Left ventricle myocardium superior (tissue), 1 donor: ENCODE results near the gene DDX31. TPM values are rescaled to one million over a fixed set of nuclear protein-coding genes. Genes with fewer than 3 reads are reported as not detected.

Source experiments
- ATAC-seq: fragments of 200-7000 bp; cut with Tn5 transposase; one replicate; pipeline ENCODE4 v1.9.1; 2020; ENCODE audit warnings: mild to moderate bottlenecking, moderate library complexity
- DNase-seq: peaks from one replicate; pipeline ENCODE4 v3.0.0-alpha.2; 2020
- intact Hi-C: fragments of 100-400 bp; cut with micrococcal nuclease; formaldehyde crosslinking; loops from one replicate; pipeline ENCODE4 v1.11.0; 2022
- total RNA-seq: library from RNA; stranded (reverse); fragmentation: NEBNext Ultra II Directional; extraction: Animal tissue kit (Norgen Biotek cat#: 25700); gene quantifications from one replicate; pipeline ENCODE4 v1.2.1, GENCODE V29; 2021
- donor health status: DM: no; HTN: yes; CAD: no; lungs with severe emphysema.

Gene DDX31
- total RNA-seq, 1 donor from 2014 or later = 5.8 TPM

DNA sequence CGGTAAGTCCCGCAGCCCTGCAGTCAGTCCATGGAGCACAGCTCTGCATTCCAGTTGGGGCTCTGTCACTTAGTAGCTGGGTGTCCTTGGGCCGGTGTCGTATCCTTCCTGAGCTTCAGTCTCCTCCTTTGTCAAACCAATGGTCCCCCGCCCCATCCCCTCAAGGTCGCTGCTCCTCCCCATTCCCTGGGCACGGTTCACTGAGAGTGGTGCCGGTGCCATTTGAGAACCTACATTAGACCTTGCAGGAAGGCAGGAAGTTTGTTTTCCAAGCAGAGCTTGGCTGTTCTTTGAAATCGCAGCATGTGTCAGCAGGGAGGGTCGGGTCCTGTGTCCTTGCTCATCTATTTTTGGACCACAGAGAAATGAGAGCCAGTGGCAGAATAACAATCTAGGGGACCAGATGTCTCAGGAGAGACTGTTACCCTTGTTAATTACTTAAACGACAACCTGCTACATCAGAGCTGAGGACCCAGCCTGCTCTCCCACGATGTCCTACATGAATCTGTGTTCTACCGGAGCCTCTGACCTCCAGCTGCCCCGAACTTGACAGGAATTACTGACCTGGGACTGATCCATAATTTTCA is 109.1 kb downstream of the DDX31 start:
- peak; percentile 22 for DNase-seq
- intact Hi-C loops = loop anchor here (10.0 kb wide), 1 partner anchor 56 kb away; no protein-coding TSS in a partner anchor
- ATAC-seq = peak; percentile 43

DNA sequence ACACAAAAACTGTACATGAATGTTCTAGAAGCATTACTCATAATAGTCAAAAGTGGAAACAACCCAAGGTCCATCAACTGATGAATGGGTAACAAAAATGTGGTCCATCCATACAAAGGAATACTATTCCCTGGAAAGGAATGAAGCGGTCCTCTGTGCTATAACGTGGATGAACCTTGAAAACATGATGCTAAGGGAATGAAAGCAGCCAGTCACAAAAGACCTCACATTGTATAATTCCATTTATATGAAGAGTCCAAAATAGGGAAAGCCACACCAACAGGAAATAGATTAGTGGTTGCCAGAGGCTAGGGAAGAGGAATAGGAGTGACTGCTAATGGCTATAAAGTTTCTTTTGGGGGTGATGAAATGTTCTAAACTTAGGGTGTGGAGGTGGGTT is 110.1 kb downstream of the DDX31 start:
- ATAC-seq (no peak), DNase-seq (no peak)
- intact Hi-C loops = loop anchor here (10.0 kb wide), 1 partner anchor 55 kb away; no protein-coding TSS in a partner anchor

DNA sequence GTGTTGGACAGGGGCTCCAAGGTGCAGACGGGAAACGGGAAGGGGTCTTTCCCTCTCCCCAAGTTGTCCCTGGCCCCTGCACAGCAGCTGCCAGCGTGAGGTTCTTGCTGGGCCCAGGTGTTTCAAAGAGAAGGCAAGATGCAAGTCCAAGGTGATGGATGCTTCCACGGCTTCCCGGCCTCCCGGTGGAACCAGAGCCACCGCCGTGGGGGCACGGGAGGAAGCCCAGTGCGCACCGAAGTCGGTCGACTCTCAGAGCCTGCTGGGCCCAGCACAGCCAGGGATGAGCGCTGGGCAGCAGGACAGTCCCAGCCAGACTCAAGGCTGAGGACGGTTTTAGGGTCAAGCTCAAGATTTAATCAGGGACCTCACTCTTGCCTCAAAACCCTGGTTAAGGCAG is 112.6 kb downstream of the DDX31 start:
- intact Hi-C loops = no loop called here
- peak; percentile 26 for DNase-seq
- ATAC-seq = no peak

DNA sequence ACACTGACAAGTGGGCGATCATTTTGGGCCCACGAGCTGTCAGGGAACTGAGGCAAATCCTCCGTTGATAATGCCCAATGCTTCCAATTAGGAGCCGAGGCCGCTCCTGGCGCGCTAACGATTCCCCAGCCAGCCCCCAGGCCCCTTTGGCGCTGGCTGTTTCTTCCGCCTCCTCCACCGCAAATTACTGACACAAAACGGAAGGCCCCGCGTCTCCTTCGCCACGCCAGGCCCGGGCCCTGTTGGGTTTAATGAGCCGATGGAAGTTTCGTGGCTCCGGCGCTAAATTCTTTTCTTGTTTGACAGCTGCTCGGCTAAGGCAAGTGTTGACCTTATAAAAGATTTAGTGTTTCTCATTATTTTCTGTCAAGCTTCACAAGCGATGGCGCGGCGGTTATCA is 113.1 kb downstream of the DDX31 start:
- DNase-seq = peak; percentile 3
- ATAC-seq = no peak
- intact Hi-C loops = no loop called here

DNA sequence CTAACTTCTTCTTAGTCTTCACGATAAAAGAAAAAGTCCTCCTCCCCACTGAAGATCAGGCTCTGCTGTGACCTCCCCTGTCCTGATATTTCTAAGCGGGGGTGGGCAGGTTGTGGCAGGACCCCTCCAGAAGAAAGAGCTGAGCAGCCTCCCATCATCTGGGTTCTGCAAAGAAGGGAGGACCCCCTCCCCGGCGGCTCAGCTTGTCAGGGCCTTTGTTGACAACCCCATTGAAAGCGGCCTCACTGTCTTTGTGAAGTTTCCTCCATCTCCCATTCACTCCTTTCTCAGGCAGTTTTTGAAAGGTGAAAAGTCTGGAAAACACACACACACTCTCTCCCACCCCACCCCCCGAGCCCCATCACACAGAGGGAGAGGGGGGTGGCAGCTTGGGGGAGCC is 113.5 kb downstream of the DDX31 start:
- no peak for ATAC-seq
- intact Hi-C loops = no loop called here
- DNase-seq = no peak

DNA sequence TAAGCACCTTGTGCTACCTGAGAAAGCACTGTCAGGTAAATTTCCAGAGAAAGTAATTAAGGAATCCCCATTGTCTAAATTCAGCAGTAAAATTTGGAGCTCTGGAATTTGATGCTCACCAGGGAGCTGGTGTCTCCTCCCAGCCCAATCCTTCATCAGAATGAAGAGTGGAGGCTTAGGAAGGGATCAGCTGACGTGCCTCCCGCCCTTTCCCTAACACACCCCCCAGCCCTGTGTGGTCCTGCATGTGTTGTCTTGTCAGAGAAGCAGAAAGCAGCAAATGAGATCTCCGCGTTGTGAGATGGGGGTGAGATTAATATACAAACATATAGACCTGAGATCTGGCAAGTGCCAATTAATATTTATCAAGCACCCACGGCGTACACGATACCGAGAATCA is 114.3 kb downstream of the DDX31 start:
- intact Hi-C loops = no loop called here
- ATAC-seq (no peak), DNase-seq (no peak)

DNA sequence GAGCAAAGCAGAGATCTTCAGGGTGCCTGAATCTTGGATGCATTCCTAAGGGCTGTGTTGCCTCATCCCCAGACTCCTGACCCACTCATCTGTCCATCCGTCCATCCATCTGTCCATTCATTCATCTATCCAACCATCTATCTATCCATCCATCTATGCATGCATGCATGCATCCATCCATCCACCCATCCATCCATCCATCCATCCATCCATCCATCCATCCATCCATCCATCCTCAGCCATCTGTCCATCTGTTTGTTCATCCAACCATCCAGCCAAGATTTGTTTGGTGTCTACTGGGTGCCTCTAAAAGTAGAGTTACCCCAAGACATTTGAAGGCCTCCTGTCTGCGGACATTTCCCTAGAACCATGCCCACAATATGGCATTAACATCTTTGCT is 115.0 kb downstream of the DDX31 start:
- ATAC-seq = no peak
- intact Hi-C loops = no loop called here
- no peak for DNase-seq

DNA sequence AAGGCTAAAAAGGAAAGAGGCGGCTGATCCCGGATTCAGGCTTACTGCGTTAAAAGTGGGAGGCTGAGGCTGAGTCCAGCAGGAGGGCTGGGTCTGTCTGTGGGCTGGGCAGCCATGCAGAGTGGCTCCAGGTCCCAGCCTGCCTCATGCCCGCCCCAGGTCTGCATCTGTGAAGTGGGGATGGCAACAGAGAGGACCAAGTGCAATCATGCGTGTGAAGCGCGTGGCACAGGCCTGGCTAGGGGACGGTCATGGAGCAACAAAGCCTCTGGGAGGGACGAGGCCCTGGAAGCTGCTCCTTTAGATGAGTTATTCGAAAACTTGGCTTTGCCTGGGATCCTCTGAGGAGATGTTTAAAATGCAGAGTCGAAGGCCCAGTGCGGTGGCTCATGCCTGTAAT is 117.7 kb downstream of the DDX31 start:
- ATAC-seq = no peak
- intact Hi-C loops = no loop called here
- DNase-seq = no peak

DNA sequence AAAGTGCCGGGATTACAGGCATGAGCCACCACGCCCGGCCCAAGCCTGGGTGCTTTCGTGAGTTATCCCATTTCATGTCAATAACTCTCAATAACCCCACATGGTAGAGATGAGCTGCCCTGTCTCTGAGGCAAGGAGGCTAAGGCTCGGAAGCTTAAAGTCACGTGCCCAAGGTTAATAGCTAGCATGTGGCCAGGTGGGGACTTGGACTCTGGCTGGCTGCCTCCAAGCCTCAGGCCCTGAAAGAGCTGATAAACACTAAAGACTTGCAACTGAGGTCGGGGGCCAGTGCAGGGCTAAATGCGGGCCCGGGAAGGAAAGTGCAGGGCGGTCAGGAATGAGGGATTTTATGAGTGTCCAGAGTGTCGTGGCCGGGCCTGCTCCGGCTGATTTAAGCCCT is 118.2 kb downstream of the DDX31 start:
- ATAC-seq (no peak), DNase-seq (no peak)
- intact Hi-C loops = no loop called here

DNA sequence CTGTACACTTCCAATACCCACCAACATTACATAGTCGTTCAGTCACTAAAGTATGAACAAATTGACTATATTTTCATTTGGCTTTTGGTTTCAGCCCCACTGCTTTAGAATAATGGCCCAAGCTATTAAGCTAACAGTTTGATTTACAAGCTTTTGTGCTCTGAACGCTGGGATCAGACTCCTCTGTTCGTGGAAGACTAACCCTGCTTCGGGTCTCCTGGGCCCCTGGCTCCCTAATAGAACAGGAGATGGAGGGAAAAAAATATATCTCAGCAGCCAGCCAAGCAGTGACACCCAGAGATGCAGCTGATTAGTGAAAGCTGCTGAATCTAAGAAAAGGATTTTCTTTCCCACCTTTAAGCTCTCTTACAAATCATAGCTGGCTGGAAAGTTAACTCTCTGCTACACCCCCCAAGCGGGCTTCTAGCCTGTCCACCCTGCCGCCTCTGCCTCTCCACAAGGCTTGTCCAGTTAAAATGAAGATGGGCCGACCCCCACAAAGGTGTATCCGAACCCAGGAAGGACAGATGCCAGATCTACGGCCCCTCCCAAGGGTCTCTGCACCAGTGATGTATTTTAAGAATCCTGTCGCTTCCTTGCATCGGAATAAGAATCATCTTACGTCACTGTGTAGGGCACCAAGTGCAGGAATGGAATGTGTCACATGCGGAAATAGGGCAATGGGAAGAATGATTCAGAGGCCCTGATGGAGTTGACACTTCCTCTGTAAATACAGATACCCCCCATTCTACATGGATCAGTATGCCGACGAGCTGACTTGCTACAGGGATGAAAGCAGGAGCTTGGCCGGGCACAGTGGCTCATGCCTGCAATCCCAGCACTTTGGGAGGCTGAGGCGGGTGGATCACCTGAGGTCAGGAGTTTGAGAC is 120.8 kb downstream of the DDX31 start:
- ATAC-seq (no peak), DNase-seq (no peak)
- intact Hi-C loops = no loop called here

DNA sequence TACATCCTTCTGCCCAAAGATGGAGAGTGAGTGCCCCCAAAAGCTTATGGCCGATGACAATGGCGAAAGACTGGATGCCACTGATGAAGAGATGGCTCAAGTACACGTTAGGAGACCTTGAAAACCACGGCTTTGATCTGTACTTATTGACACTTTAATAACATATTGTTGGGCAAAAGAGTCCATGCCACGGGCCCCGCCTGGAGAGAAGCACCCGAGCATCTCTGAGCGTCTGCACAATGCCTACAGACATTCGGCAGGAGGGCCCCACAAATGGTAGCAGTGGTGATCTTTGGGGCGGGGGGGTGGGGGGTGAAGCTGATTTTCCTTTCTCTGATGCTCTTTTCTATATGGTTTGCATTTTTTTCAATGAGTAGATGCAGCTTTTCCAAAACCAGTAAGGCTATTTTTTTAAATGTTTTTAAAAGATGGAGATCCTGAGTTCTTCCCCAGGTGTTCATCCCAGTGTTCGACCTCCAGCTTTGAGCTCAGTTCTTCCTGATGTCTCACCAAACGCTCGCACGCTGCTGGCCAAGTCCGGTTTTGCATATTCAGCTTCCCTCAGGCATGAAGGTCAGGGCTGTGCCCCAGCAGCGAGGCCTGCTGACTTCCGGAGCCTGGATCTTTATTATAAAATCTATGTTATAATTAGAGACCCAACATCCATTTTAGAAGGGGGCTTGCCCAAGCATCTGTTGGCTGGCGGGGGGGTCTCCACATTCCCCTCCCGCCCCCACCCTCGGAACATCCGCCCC is 121.6 kb downstream of the DDX31 start:
- intact Hi-C loops = no loop called here
- no peak for ATAC-seq
- DNase-seq = no peak

DNA sequence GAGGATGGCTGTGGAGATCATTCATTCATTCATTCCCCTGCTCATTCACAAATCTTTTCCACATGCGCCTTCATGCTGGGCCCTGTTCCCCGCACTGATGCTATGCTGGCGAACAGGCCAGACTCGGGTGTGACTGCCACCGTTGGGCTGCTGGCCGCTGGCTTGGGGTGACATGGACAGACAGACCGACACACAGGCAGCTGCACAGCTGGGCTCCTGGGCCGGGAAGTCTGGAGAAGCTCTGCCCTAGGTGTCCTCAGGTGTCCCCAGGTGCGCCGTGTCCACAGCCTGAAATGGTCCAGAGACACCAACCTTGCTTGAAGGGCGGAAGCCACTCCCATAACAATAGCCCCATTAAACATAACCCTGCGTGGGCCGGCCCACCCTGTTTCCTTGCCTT is 122.3 kb downstream of the DDX31 start:
- DNase-seq (no peak), ATAC-seq (no peak)
- intact Hi-C loops = no loop called here

DNA sequence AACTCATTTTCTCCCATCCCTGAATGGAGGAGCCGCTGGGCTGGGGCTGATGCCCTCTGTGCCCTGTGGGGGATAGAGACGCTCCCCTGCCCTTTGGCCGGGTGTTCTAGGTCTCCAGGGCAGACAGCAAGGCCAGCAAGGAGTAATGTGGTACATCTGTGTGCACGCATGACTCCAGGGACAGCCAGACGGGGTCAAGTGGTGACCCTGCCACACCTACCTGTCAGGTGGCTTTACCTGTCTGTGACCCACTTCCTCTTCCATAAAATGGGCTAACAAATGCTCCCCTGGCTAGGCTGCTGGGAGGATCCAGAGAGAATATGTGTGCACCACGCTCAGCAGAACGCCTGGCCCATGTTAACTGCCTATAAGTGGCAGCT is 122.7 kb downstream of the DDX31 start:
- intact Hi-C loops = no loop called here
- DNase-seq = no peak
- no peak for ATAC-seq

DNA sequence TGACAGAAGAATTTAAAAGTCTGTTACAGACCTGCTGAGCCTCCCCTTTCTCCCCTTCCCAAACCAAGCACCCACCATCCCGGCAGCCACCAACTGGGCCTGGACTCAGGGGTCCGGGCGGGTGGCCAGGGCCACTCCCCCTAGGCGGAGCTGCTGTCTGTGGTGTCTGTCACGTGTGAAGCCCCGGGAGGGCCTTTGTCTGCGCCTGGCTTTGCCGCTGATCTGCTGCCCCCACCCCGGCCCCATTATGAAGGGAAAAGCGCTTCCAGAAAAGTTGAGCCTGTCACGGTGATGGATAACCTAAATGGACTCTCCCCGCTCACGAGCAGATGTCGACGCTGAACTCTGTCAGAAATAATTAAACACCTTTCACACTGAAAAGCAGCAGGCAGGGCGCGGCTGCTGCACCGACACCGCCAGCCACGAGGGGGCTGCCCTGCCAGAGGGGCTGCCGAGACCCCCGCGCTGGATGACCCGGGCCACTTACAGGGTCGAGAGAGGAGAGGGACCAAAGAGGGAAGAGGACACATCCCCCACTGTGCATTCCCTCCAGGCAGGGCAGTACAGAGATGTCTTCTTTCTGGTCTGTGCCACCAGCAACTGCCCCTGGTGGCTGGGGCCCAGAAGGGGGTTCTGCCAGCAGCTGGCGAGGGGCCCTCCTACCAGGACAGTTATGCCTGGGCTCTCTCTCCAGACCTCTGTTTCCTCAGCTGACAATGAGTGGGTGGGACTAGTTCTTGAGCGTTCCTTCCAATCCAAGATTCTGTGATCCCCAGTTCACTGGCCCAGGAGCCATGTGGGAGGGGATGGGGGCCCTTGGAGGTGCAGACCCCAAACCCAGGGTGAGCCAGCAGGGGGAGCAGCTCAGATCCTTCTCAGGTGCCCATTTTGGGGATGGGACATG is 123.4 kb downstream of the DDX31 start:
- DNase-seq (peak; percentile 65), ATAC-seq (peak; percentile 76)
- intact Hi-C loops = no loop called here

DNA sequence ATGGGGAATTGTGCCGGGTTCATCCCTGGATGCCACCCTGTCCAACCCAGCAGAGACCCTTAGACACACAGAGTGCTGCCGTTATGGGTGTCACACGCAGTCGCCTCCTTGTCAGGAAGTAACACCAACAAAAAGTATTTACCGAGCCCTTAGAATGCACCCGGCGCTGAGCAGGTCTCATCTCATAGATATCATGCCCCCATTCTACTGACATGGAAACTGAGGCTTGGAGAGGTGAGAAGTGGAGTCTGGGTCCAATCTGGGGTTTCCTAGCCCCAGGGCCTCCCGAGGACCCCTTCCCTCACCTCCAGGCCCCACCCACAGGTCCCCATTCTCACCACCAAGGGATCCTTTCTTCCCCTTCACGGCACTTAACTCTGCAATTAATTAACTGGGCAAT is 124.2 kb downstream of the DDX31 start:
- intact Hi-C loops = no loop called here

DNA sequence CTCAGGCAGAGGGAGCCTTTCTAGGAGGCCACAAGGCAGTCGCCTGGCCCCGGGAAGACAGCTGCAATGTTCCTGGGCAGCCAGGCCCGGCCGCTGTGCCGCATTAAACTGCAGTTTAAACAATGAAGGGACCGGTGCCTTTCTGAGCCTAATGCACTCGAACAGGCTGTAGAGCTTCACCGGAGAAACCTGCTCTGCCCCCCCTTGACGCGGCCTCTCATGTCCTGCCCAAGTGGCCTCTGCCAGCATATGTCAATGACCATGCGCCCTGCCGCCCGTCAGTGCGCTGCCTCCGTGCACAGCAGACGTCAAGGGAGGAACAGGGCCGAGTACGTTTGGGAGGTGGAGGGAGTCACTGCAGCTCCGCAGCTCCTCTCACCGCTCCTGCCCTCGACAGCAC is 125.8 kb downstream of the DDX31 start:
- intact Hi-C loops = no loop called here

More for the DNA sequence above, 124.2 kb downstream of the DDX31 start:
- ATAC-seq (no peak), DNase-seq (no peak)

DNA sequence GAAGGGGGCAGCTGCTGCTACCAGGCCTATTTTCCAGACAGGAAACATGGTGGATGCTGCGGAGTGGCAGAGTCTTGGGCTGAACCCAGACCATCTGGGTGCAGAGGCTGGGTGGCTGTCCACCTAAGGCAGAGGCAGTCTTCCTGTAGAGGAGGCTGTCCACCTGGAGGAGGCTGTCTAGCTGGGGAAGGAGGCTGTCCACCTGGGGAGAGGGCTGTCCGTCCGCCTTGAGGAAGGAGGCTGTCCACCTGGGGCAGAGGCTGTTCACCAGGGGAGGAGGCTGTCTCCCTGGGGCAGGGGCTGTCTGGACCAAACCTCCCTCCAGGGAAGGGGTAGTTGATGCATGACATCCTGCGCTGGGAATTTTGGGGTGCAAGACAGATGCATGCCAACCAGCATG is 126.5 kb downstream of the DDX31 start:
- intact Hi-C loops = no loop called here
- ATAC-seq = no peak
- DNase-seq = no peak

More for the DNA sequence above, 125.8 kb downstream of the DDX31 start:
- ATAC-seq (no peak), DNase-seq (no peak)
